Subcutaneous adipose tissue (tissue), 4 donors: Measurements from ENCODE around the gene APOBEC2. TPM values are rescaled to one million over a fixed set of nuclear protein-coding genes. Genes with fewer than 3 reads are reported as not detected.

Experiments
- CTCF ChIP-seq: fragments of 450-650 bp; IDR thresholded peaks from one replicate; pipeline ENCODE4 v1.5.1; 2016; ENCODE audit warnings: low read depth, mild to moderate bottlenecking, control low read depth, antibody characterized with exemption, moderate library complexity
- total RNA-seq, 4 donors: library from RNA; depleted of rRNA; stranded (reverse); fragments of >200 nt; gene quantifications; one replicate each; pipeline ENCODE4 v1.1.0, GENCODE V29; 2016

APOBEC2 gene
- total RNA-seq, 4 donors from 2014 or later: not detected

- TF ChIP-seq CTCF: no peak
These were observed 21.1 kb downstream of the APOBEC2 start for GRCh38 chr6:41073968-41074691.

- TF ChIP-seq CTCF: no peak
These were observed 21.9 kb downstream of the APOBEC2 start for GRCh38 chr6:41074692-41075436.

GRCh38 chr6:41075651-41076626, 22.9 kb downstream of the APOBEC2 start:
- no peak for TF ChIP-seq CTCF

GRCh38 chr6:41077536-41077935, 24.5 kb downstream of the APOBEC2 start:
- TF ChIP-seq CTCF: no peak

- no peak for TF ChIP-seq CTCF
These were observed 25.1 kb downstream of the APOBEC2 start for GRCh38 chr6:41078101-41078500.

- no peak for TF ChIP-seq CTCF
These were observed 26.1 kb downstream of the APOBEC2 start for GRCh38 chr6:41079080-41079479.
